ENCODE results near the gene PRPF39.

DNA sequence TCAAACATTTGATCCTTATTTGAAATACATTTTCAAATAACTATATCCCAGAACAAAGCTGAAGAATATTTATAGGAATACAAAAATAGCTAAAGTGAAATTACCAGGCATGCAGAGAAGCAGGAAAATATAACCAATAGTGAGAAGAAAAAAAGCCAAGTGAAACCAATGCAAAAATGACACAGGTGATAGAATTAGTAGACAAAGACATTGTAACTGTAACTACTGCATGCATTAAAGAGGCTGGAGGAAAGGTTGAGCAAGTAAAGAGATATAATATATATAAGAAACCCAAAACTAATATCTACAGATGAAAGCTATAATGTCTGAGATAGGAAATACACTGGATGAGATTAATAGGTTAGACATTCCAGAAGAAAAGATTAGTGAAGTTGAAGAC, 49.2 kb upstream of the PRPF39 start:
- TF ChIP-seq, protein P1, sequence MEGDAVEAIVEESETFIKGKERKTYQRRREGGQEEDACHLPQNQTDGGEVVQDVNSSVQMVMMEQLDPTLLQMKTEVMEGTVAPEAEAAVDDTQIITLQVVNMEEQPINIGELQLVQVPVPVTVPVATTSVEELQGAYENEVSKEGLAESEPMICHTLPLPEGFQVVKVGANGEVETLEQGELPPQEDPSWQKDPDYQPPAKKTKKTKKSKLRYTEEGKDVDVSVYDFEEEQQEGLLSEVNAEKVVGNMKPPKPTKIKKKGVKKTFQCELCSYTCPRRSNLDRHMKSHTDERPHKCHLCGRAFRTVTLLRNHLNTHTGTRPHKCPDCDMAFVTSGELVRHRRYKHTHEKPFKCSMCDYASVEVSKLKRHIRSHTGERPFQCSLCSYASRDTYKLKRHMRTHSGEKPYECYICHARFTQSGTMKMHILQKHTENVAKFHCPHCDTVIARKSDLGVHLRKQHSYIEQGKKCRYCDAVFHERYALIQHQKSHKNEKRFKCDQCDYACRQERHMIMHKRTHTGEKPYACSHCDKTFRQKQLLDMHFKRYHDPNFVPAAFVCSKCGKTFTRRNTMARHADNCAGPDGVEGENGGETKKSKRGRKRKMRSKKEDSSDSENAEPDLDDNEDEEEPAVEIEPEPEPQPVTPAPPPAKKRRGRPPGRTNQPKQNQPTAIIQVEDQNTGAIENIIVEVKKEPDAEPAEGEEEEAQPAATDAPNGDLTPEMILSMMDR (conservative IDR thresholded peaks at IDR 0.05; ENCODE audit: low read depth, low read length) = no peak
- TF ChIP-seq POLR2A (IDR thresholded peaks at IDR 0.05; ENCODE audit: low read depth, low read length) = no peak
- TF ChIP-seq RAD21 (IDR thresholded peaks at IDR 0.05; ENCODE audit: low read length) = no peak
- no peak for TF ChIP-seq SMC3 (IDR thresholded peaks at IDR 0.05; ENCODE audit: low read depth, low read length)
- no peak for TF ChIP-seq CHD1 (IDR thresholded peaks at IDR 0.05; ENCODE audit: low read depth, low read length)
- no peak for TF ChIP-seq MAZ (IDR thresholded peaks at IDR 0.05; ENCODE audit: borderline replicate concordance, low read depth, low read length)
- TF ChIP-seq FOS (IDR thresholded peaks at IDR 0.05; ENCODE audit: low read depth, low read length) = no peak
- no peak for TF ChIP-seq BHLHE40 (IDR thresholded peaks at IDR 0.05; ENCODE audit: low read depth, low read length)
- TF ChIP-seq MAFK (IDR thresholded peaks at IDR 0.05; ENCODE audit: low read depth, low read length) = no peak
- TF ChIP-seq RFX5 (IDR thresholded peaks at IDR 0.05; ENCODE audit: low read depth, low read length) = no peak
- no peak for TF ChIP-seq CEBPB (IDR thresholded peaks at IDR 0.05; ENCODE audit: low read depth, low read length)
- TF ChIP-seq, protein P2, sequence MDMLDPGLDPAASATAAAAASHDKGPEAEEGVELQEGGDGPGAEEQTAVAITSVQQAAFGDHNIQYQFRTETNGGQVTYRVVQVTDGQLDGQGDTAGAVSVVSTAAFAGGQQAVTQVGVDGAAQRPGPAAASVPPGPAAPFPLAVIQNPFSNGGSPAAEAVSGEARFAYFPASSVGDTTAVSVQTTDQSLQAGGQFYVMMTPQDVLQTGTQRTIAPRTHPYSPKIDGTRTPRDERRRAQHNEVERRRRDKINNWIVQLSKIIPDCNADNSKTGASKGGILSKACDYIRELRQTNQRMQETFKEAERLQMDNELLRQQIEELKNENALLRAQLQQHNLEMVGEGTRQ (IDR thresholded peaks at IDR 0.05; ENCODE audit: low read depth, low read length) = no peak
- no peak for TF ChIP-seq NFE2L2 (IDR thresholded peaks at IDR 0.05; ENCODE audit: low read depth, low read length)
- no peak for TF ChIP-seq RCOR1 (IDR thresholded peaks at IDR 0.05; ENCODE audit: insufficient replicate concordance, low read length)
